MG63 (cell line): ENCODE results near the gene MPHOSPH6. TPM values are rescaled to one million over a fixed set of nuclear protein-coding genes. Genes with fewer than 3 reads are reported as not detected.

Experiments
- DNase-seq: peaks from one replicate; pipeline ENCODE4 v3.0.0-alpha.2; 2020
- H3K27me3 ChIP-seq: fragments of 250-450 bp; sonication (Bioruptor Pico); 2 replicates; pipeline ENCODE4 v1.5.1; 2020; ENCODE audit warnings: mild to moderate bottlenecking, moderate library complexity
- H3K36me3 ChIP-seq: fragments of 250-450 bp; sonication (Bioruptor Pico); 2 replicates; pipeline ENCODE4 v1.5.1; 2020; ENCODE audit warnings: mild to moderate bottlenecking, moderate library complexity
- H3K4me3 ChIP-seq: fragments of 250-450 bp; sonication (Bioruptor Pico); 2 replicates; pipeline ENCODE4 v1.5.1; 2020; ENCODE audit warnings: mild to moderate bottlenecking, moderate library complexity
- H3K9me3 ChIP-seq: fragments of 250-450 bp; sonication (Bioruptor Pico); 2 replicates; pipeline ENCODE4 v1.5.1; 2020; ENCODE audit warnings: mild to moderate bottlenecking, moderate library complexity
- total RNA-seq: library from RNA; depleted of rRNA; stranded (reverse); fragments of >200 nt; shearing (Covaris generic); gene quantifications from 2 replicates; pipeline ENCODE4 v1.2.3, GENCODE V29; 2014; ENCODE audit warnings: low replicate concordance; rRNA removed

The MPHOSPH6 gene
- total RNA-seq, 1 experiment from 2014 or later, result 19.2 TPM

GRCh38 chr16:82105107-82105506, 64.9 kb downstream of the MPHOSPH6 start:
- Histone ChIP-seq H3K9me3 (no peaks in the 10 kb centered on the region), H3K4me3 (no peak overlapping the region), H3K36me3 (no peaks in the 10 kb centered on the region), H3K27me3 (no peaks in the 10 kb centered on the region)
- no peak for DNase-seq

Other genes starting within 250 kb of the MPHOSPH6 start
- 1.2 and 2.7 TPM in 2 replicates for gene SDR42E1, start 158.8 kb downstream of the MPHOSPH6 start, total RNA-seq
- 1.9 and 7.0 TPM in 2 replicates for gene HSD17B2, start 135.0 kb downstream of the MPHOSPH6 start, total RNA-seq